Measurements from ENCODE around the gene LSS. TPM values are rescaled to one million over a fixed set of nuclear protein-coding genes. Genes with fewer than 3 reads are reported as not detected.

The LSS gene
- total and polyA plus RNA-seq, 8 donors: 34.9 to 184 (median 54.5) TPM

GRCh38 chr21:46222436-46223116 lies 6.0 kb downstream of the LSS start:
- intact Hi-C loops (cut with DNase I): no loop called here
- Histone ChIP-seq H3K9me3 (no peaks in the 10 kb centered on the region), H3K27me3 (no peaks in the 10 kb centered on the region), H3K4me1 (peaks cover 12 to 46% of the 10 kb centered on the region in 2 donors), H3K36me3 (peaks cover 0 to 56% of the 10 kb centered on the region in 2 donors), H3K4me3 (no peak overlapping the region), H3K27ac (no peak overlapping the region)
- ATAC-seq (no peak), DNase-seq (no peak)
- no peak for TF ChIP-seq CTCF (IDR thresholded peaks at IDR 0.05)

GRCh38 chr21:46221664-46222435 lies 6.7 kb downstream of the LSS start:
- H3K27me3 ChIP-seq: no peaks in the 10 kb centered on the region
- ATAC-seq (peak; percentile 47), DNase-seq (no peak)
- no peak overlapping the region for H3K4me3 ChIP-seq
- TF ChIP-seq CTCF (IDR thresholded peaks at IDR 0.05): no peak
- H3K4me1 ChIP-seq: peaks cover 5 to 39% of the 10 kb centered on the region in 2 donors
- no peaks in the 10 kb centered on the region for H3K9me3 ChIP-seq
- no peak overlapping the region for H3K27ac ChIP-seq
- intact Hi-C loops (cut with DNase I): no loop called here
- peaks cover 0 to 62% of the 10 kb centered on the region in 2 donors for H3K36me3 ChIP-seq

GRCh38 chr21:46220847-46221246 lies 7.7 kb downstream of the LSS start:
- Histone ChIP-seq H3K27ac (no peak overlapping the region), H3K4me1 (peaks cover 0 to 29% of the 10 kb centered on the region in 2 donors), H3K9me3 (no peaks in the 10 kb centered on the region), H3K27me3 (no peaks in the 10 kb centered on the region), H3K4me3 (no peak overlapping the region), H3K36me3 (peaks cover 0 to 70% of the 10 kb centered on the region in 2 donors)
- DNase-seq (no peak), ATAC-seq (no peak)
- TF ChIP-seq CTCF (IDR thresholded peaks at IDR 0.05): no peak
- intact Hi-C loops (cut with DNase I): no loop called here

GRCh38 chr21:46220275-46220810 lies 8.2 kb downstream of the LSS start:
- Histone ChIP-seq H3K4me1 (peaks cover 0 to 24% of the 10 kb centered on the region in 2 donors), H3K9me3 (no peaks in the 10 kb centered on the region), H3K27me3 (no peaks in the 10 kb centered on the region), H3K27ac (no peak overlapping the region), H3K36me3 (peaks cover 0 to 76% of the 10 kb centered on the region in 2 donors), H3K4me3 (no peak overlapping the region)
- no peak for DNase-seq
- intact Hi-C loops (cut with DNase I): no loop called here
- ATAC-seq: peak; percentile 66
- TF ChIP-seq CTCF (IDR thresholded peaks at IDR 0.05): no peak

All from left lung (tissue), 10 donors.